HepG2 (cell line): Measurements from ENCODE around the gene TACC3. TPM values are rescaled to one million over a fixed set of nuclear protein-coding genes. Genes with fewer than 3 reads are reported as not detected.

Experiments used
- ATAC-seq: fragments of 200-7000 bp; cut with Tn5 transposase; 3 replicates; pipeline ENCODE4 v1.9.1; 2020; ENCODE audit warnings: mild to moderate bottlenecking, moderate library complexity
- BruUV-seq: library from RNA; stranded (reverse); fragments of 400-500 nt; replicated peaks from 2 replicates; lab custom pipeline; 2021; lab: Mats Ljungman, UMichigan
- CTCF ChIA-PET: fragments of 300-600 bp; formaldehyde crosslinking; extraction: SDS; loops from one replicate; lab custom pipeline; 2021; ENCODE audit warnings: low total read pairs, inconsistent platforms, low intra/inter-chr PET ratio; lab: Yijun Ruan, JAX
- POLR2A ChIA-PET: fragments of 350-600 bp; sonication (Branson Sonifier 250); formaldehyde crosslinking; loops from one replicate; lab custom pipeline; 2020; ENCODE audit warnings: antibody characterized with exemption, inconsistent platforms; lab: Yijun Ruan, JAX
- DNase-seq: peaks from one replicate; pipeline ENCODE4 v3.0.0-alpha.2; 2015; ENCODE audit warnings: low spot score
- FAIRE-seq: peaks from 3 replicates; lab custom pipeline; 2011; peaks lifted over from hg19 to GRCh38; lab: Jason Lieb, UNC
- H2AFZ ChIP-seq: one replicate; pipeline ENCODE4 v1.6.1; 2011; ENCODE audit warnings: low read length, inconsistent platforms
- H3K27ac ChIP-seq: fragments of 300-600 bp; 3 replicates; pipeline ENCODE4 v1.8.0; 2011; ENCODE audit warnings: mixed run types, mild to moderate bottlenecking, mixed read lengths, low read length, inconsistent platforms; ENCODE audit not compliant: insufficient read depth; ENCODE audit errors: extremely low read length
- H3K27me3 ChIP-seq, 2 experiments: fragments of 200-600 bp in 1 of 2; 2 replicates in 1 of 2; 3 replicates in 1 of 2; pipeline versions ENCODE4 v1.6.0 to v1.8.0; 2011; ENCODE audit warnings: low read length in 2 of 2, mild to moderate bottlenecking in 2 of 2, moderate library complexity in 2 of 2, inconsistent platforms in 1 of 2; ENCODE audit not compliant: insufficient read depth in 2 of 2, control insufficient read depth in 1 of 2
- H3K36me3 ChIP-seq, 2 experiments: fragments of 200-600 bp in 1 of 2; replicated peaks in 1 of 2; 2 replicates in 1 of 2; 3 replicates in 1 of 2; pipeline versions ENCODE4 v1.5.1 to v1.8.0; 2011; ENCODE audit warnings: low read length in 2 of 2, inconsistent platforms in 1 of 2; ENCODE audit not compliant: insufficient read depth in 2 of 2, control insufficient read depth in 1 of 2
- H3K4me1 ChIP-seq: 2 replicates; pipeline ENCODE4 v1.5.1; 2012; ENCODE audit warnings: low read length, inconsistent platforms; ENCODE audit not compliant: insufficient read depth
- H3K4me2 ChIP-seq: 2 replicates; pipeline ENCODE4 v1.6.0; 2011; ENCODE audit warnings: low read depth, low read length, inconsistent platforms
- H3K4me3 ChIP-seq, 3 experiments: fragments of 200-600 bp in 1 of 3; sonication (generic), shearing (Covaris generic) in 1 of 3; replicated peaks in 1 of 3; 2 replicates each; pipeline ENCODE4 v1.5.1; 2011 to 2016; ENCODE audit warnings: low read length in 3 of 3, inconsistent platforms in 2 of 3, low read depth in 2 of 3, mild to moderate bottlenecking in 2 of 3, control low read depth in 1 of 3, mixed read lengths in 1 of 3; ENCODE audit not compliant: insufficient read depth in 1 of 3
- H3K79me2 ChIP-seq: one replicate; pipeline ENCODE4 v1.6.1; 2011; ENCODE audit warnings: low read length, inconsistent platforms; ENCODE audit not compliant: insufficient read depth
- H3K9ac ChIP-seq: 2 replicates; pipeline ENCODE4 v1.6.0; 2011; ENCODE audit warnings: mild to moderate bottlenecking, low read depth, low read length, inconsistent platforms; ENCODE audit not compliant: insufficient read depth
- H3K9me3 ChIP-seq: 2 replicates; pipeline ENCODE4 v1.5.1; 2012; ENCODE audit warnings: mild to moderate bottlenecking, low read length
- H4K20me1 ChIP-seq: 2 replicates; pipeline ENCODE4 v1.6.0; 2011; ENCODE audit warnings: inconsistent platforms, mild to moderate bottlenecking, low read length, moderate library complexity; ENCODE audit not compliant: insufficient read depth
- MXI1 ChIP-seq: IDR thresholded peaks from 3 replicates; pipeline ENCODE4 v1.6.1; 2012; ENCODE audit warnings: low read depth, low read length, inconsistent platforms, borderline replicate concordance
- NCOA5 ChIP-seq: sonication (generic); formaldehyde crosslinking; IDR thresholded peaks from 2 replicates; pipeline ENCODE4 v1.4.0; 2020; ENCODE audit warnings: missing genetic modification reagents
- NKX3-1 ChIP-seq: sonication (generic); formaldehyde crosslinking; IDR thresholded peaks from 2 replicates; pipeline ENCODE4 v1.5.0; 2020; ENCODE audit warnings: missing genetic modification reagents
- TERF1 ChIP-seq: sonication (generic); formaldehyde crosslinking; IDR thresholded peaks from 2 replicates; pipeline ENCODE4 v1.8.0; 2022; ENCODE audit warnings: mild to moderate bottlenecking, missing genetic modification reagents, moderate library complexity
- TFAP4 ChIP-seq: sonication (generic); IDR thresholded peaks from 2 replicates; pipeline ENCODE4 v1.6.1; 2016; ENCODE audit warnings: low read depth, borderline replicate concordance
- ZBTB2 ChIP-seq: sonication (generic); formaldehyde crosslinking; IDR thresholded peaks from 2 replicates; pipeline ENCODE4 v1.8.0; 2022; ENCODE audit warnings: low read depth, missing genetic modification reagents
- ZNF30 ChIP-seq: sonication (generic); formaldehyde crosslinking; IDR thresholded peaks from 2 replicates; pipeline ENCODE4 v1.5.0; 2020; ENCODE audit warnings: mild to moderate bottlenecking, missing genetic modification reagents
- ZNF660 ChIP-seq: sonication (generic); formaldehyde crosslinking; IDR thresholded peaks from 2 replicates; pipeline ENCODE4 v1.5.1; 2020; ENCODE audit warnings: mild to moderate bottlenecking, low read depth, missing genetic modification reagents, borderline replicate concordance
- ZNF878 ChIP-seq: sonication (generic); formaldehyde crosslinking; IDR thresholded peaks from 2 replicates; pipeline ENCODE4 v1.8.1; 2023; ENCODE audit warnings: mild to moderate bottlenecking, missing genetic modification reagents, moderate library complexity
- WGBS: methylation state at CpG from one replicate; pipeline ENCODE4 v1.1.6; 2017; ENCODE audit warnings: low lambda C conversion rate; 5-methylcytosine and 5-hydroxymethylcytosine counted together
- in situ Hi-C: cut with HindIII; loops from 2 replicates; pipeline ENCODE4 v1.10.0; 2017; ENCODE audit warnings: low pct_unique_long_range_greater_than_20kb; ENCODE audit not compliant: extremely low pct_ligation_motif_present
- intact Hi-C: fragments of 100-400 bp; cut with micrococcal nuclease; formaldehyde crosslinking; loops from one replicate; pipeline ENCODE4 v1.10.0; 2022; ENCODE audit not compliant: unreplicated experiment
- polyA plus RNA-seq, 8 experiments: library from polyadenylated mRNA; depleted of rRNA in 3 of 8; stranded (reverse) in 7 of 8; unstranded in 1 of 8; fragments of >200 nt; fragmentation: Illumina TruSeq in 4 of 8; extraction: Trizol in 4 of 8; gene quantifications; 2 replicates each; pipeline versions ENCODE4 v1.2.1 to v1.2.3, GENCODE V29; 2011 to 2016; ENCODE audit warnings: low read depth in 4 of 8, missing spikeins in 1 of 8, mixed read lengths in 1 of 8; ENCODE audit not compliant: insufficient read depth in 1 of 8
- total RNA-seq, 5 experiments: library from RNA; depleted of rRNA; stranded (reverse); fragments of >200 nt; fragmentation: Illumina TruSeq; extraction: Trizol; gene quantifications; 2 replicates each; pipeline ENCODE4 v1.2.3, GENCODE V29; 2016; ENCODE audit warnings: low read depth in 1 of 5

Gene TACC3
- total and polyA plus RNA-seq, 2 of the 13 experiments (the other 11 are each of a cell fraction or from before 2014, with no cell fraction given): 20.3 to 21.2 TPM

- POLR2A ChIA-PET: no interaction called here
- H3K9me3 ChIP-seq: no peaks in the 10 kb centered on the region
- BruUV-seq: no TSS peak
- TF ChIP-seq NKX3-1: no peak
- no peak for TF ChIP-seq NCOA5 (CRISPR knock-in tag)
- TF ChIP-seq TERF1 (CRISPR knock-in tag): no peak
- no peak for TF ChIP-seq ZBTB2
- TF ChIP-seq ZNF660 (CRISPR knock-in tag): no peak
- no peak for TF ChIP-seq ZNF878 (CRISPR knock-in tag)
- TF ChIP-seq TFAP4: no peak
- no peak for TF ChIP-seq ZNF30 (CRISPR knock-in tag)
- TF ChIP-seq MXI1: no peak
- TF ChIP-seq, all 625 proteins: peak for 0
- no peak for DNase-seq
- no peak overlapping the region for H2AFZ ChIP-seq
- H3K27ac ChIP-seq: no peak overlapping the region
- H3K4me1 ChIP-seq: peaks cover 26% of the 10 kb centered on the region
- no peak overlapping the region for H3K4me3 ChIP-seq
- H4K20me1 ChIP-seq: no peaks in the 10 kb centered on the region
- H3K27me3 ChIP-seq: peaks cover 0 to 17% of the 10 kb centered on the region in 2 experiments; a peak in 2 of 5 replicates
- FAIRE-seq: no peak
- no peaks in the 10 kb centered on the region for H3K79me2 ChIP-seq
- 44% methylated on average over 9 of the region's 10 CpGs for WGBS
- no peak for ATAC-seq
- in situ Hi-C loops (no loop called here), intact Hi-C loops (no loop called here)
- no peak overlapping the region for H3K9ac ChIP-seq
- CTCF ChIA-PET: no interaction called here
- H3K36me3 ChIP-seq: no peaks in the 10 kb centered on the region
- H3K4me2 ChIP-seq: no peak overlapping the region
Observed at GRCh38 chr4:1675802-1676137, 45.6 kb upstream of the TACC3 start.
